Glutamatergic neuron (in vitro differentiated cells): Measurements from ENCODE around the gene CA5B. TPM values are rescaled to one million over a fixed set of nuclear protein-coding genes. Genes with fewer than 3 reads are reported as not detected.
A peak's percentile ranks its signal among the peaks of the same experiment; 100 is the strongest.

Experiments used
- DNase-seq: peaks from one replicate; pipeline ENCODE4 v3.0.0; 2022
- H3K27ac Mint-ChIP-seq: one replicate; pipeline ENCODE4 v1.8.0; 2020; ENCODE audit warnings: mild to moderate bottlenecking, mixed read lengths, inconsistent platforms; ENCODE audit not compliant: unreplicated experiment
- H3K27me3 Mint-ChIP-seq: one replicate; pipeline ENCODE4 v1.8.0; 2020; ENCODE audit warnings: mild to moderate bottlenecking, moderate library complexity, mixed read lengths, inconsistent platforms; ENCODE audit not compliant: unreplicated experiment
- H3K36me3 Mint-ChIP-seq: one replicate; pipeline ENCODE4 v1.8.0; 2020; ENCODE audit warnings: mild to moderate bottlenecking, mixed read lengths, inconsistent platforms; ENCODE audit not compliant: unreplicated experiment
- H3K4me1 Mint-ChIP-seq: one replicate; pipeline ENCODE4 v1.8.0; 2020; ENCODE audit warnings: mild to moderate bottlenecking, low read depth, mixed read lengths, inconsistent platforms; ENCODE audit not compliant: unreplicated experiment
- H3K4me3 Mint-ChIP-seq: one replicate; pipeline ENCODE4 v1.8.0; 2020; ENCODE audit warnings: mild to moderate bottlenecking, mixed read lengths, inconsistent platforms; ENCODE audit not compliant: unreplicated experiment
- H3K9me3 Mint-ChIP-seq: one replicate; pipeline ENCODE4 v1.8.0; 2020; ENCODE audit warnings: mild to moderate bottlenecking, moderate library complexity, mixed read lengths, inconsistent platforms; ENCODE audit not compliant: unreplicated experiment
- CTCF ChIP-seq: fragments of 200-600 bp; sonication (generic); IDR thresholded peaks from one replicate; pipeline ENCODE4 v1.5.0; 2021; ENCODE audit not compliant: partially characterized antibody, unreplicated experiment
- total RNA-seq: library from RNA; stranded (reverse); fragmentation: NEBNext Ultra II Directional; extraction: Animal tissue kit (Norgen Biotek cat#: 25700); gene quantifications from one replicate; pipeline ENCODE4 v1.2.1, GENCODE V29; 2021; ENCODE audit not compliant: unreplicated experiment

Gene CA5B
- total RNA-seq, 1 donor from 2014 or later = 4.1 TPM

GRCh38 chrX:15789979-15790768, 52.1 kb downstream of the CA5B start, which contains the start of gene ZRSR2:
Gene ZRSR2 (plus strand): TSS chrX:15790484. CDS start chrX:15790496, 12 bp downstream.
- DNase-seq = peak; percentile 82
- Mint-ChIP-seq H3K4me1 (no peaks in the 10 kb centered on the region), H3K9me3 (no peaks in the 10 kb centered on the region), H3K36me3 (no peaks in the 10 kb centered on the region), H3K4me3 (no peak within 1 kb of the TSS), H3K27ac (no peak within 1 kb of the TSS), H3K27me3 (no peaks in the 10 kb centered on the region)
- no peak for TF ChIP-seq CTCF

GRCh38 chrX:15790769-15791290, 52.8 kb downstream of the CA5B start:
- no peak for TF ChIP-seq CTCF
- no peak overlapping the region for H3K4me3 Mint-ChIP-seq
- no peaks in the 10 kb centered on the region for H3K27me3 Mint-ChIP-seq
- no peaks in the 10 kb centered on the region for H3K4me1 Mint-ChIP-seq
- H3K9me3 Mint-ChIP-seq = no peaks in the 10 kb centered on the region
- no peak overlapping the region for H3K27ac Mint-ChIP-seq
- DNase-seq = no peak
- H3K36me3 Mint-ChIP-seq = no peaks in the 10 kb centered on the region

DNA sequence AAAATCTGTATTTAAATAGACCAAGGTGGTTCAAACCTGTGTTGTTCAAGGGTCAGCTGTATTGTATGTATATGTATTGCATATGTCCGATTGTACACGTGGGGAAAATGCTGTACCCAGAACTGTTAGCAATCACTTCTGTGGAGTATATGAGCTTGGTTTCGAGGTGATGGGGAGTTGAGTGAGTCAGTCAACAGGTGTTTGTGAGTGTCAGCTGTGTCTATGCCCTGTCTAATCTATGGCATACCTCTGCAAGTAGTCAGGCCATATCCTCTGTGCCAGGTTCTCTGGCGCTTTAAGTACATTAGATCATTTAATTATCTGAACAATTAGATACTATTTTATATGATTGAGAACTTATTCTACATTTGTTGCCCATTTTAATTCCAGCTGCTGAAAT, 59.6 kb downstream of the CA5B start:
- Mint-ChIP-seq H3K4me3 (no peak overlapping the region), H3K27me3 (no peaks in the 10 kb centered on the region), H3K27ac (no peak overlapping the region), H3K4me1 (no peaks in the 10 kb centered on the region), H3K36me3 (no peaks in the 10 kb centered on the region), H3K9me3 (no peaks in the 10 kb centered on the region)
- no peak for TF ChIP-seq CTCF
- DNase-seq = no peak

DNA sequence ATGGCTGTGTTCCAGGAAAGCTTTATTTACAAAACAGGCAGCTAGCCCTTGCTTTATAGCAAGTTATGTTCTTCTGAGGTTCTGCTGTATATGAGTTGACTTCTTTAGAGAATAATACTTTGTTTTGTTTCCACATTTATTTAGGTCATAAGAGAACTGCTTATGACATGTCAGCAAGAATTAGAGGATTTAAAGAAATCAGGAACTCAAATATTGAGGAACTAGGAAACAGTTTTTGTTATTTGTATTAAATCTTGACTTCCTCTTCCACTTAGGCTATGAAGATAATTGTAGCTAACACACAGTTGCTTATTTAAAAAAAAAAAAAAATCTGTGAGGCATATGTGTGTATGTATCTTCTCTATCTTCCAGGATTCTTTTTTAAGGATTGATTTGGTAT, 66.5 kb downstream of the CA5B start:
- no peak overlapping the region for H3K4me3 Mint-ChIP-seq
- no peak for TF ChIP-seq CTCF
- DNase-seq = no peak

DNA sequence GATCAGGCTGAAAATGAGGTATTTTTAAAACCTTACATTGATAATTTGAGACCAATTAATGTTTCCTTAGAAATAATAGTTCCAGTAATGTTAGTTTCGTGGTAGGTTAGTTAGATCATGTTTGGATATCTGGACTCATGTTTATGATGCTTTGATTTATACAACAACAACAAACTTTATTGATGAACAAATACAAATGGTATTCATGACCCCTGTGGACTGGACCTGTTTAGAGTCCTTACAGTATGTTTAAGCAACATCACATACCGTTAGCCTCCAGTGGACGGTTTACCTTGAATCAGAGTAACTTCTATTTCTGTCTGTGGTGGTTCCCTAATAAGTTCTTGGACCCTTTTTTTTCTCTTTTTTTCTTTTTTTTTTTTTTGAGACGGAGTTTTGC, 70.2 kb downstream of the CA5B start:
- DNase-seq = no peak
- Mint-ChIP-seq H3K27ac (no peak overlapping the region), H3K27me3 (no peaks in the 10 kb centered on the region), H3K4me3 (no peak overlapping the region), H3K36me3 (no peaks in the 10 kb centered on the region), H3K9me3 (peaks cover 2% of the 10 kb centered on the region), H3K4me1 (no peaks in the 10 kb centered on the region)
- TF ChIP-seq CTCF = no peak

More for the DNA sequence above, 66.5 kb downstream of the CA5B start:
- H3K27me3 Mint-ChIP-seq = no peaks in the 10 kb centered on the region
- no peaks in the 10 kb centered on the region for H3K4me1 Mint-ChIP-seq
- no peak overlapping the region for H3K27ac Mint-ChIP-seq
- H3K9me3 Mint-ChIP-seq = peaks cover 2% of the 10 kb centered on the region
- H3K36me3 Mint-ChIP-seq = no peaks in the 10 kb centered on the region
